GM19395 (cell line): Measurements from ENCODE around the gene TRIM29.

Experiments
- ATAC-seq: cut with Tn5 transposase; IDR thresholded peaks from one replicate; pipeline ENCODE4 v1.9.1; 2021; ENCODE audit warnings: mild to moderate bottlenecking, moderate library complexity; ENCODE audit not compliant: unreplicated experiment

Gene TRIM29

GRCh38 chr11:120141113-120141767, 3.3 kb upstream of the TRIM29 start:
- no peak for ATAC-seq

- no peak for ATAC-seq
Measured at GRCh38 chr11:120139316-120140069, 1.6 kb upstream of the TRIM29 start.

- ATAC-seq = no peak
Measured at GRCh38 chr11:120137187-120137610, 714 bp downstream of the TRIM29 start.

GRCh38 chr11:120136356-120136755, 1.6 kb downstream of the TRIM29 start:
- no peak for ATAC-seq

- no peak for ATAC-seq
Measured at GRCh38 chr11:120135838-120136237, 2.1 kb downstream of the TRIM29 start.

- ATAC-seq = no peak
Measured at GRCh38 chr11:120134931-120135228, 3.0 kb downstream of the TRIM29 start.

- ATAC-seq = no peak
Measured at GRCh38 chr11:120134106-120134930, 3.6 kb downstream of the TRIM29 start.

- no peak for ATAC-seq
Measured at GRCh38 chr11:120133216-120134105, 4.5 kb downstream of the TRIM29 start.

- ATAC-seq = no peak
Measured at GRCh38 chr11:120132645-120133185, 5.2 kb downstream of the TRIM29 start.

GRCh38 chr11:120131941-120132644, 5.8 kb downstream of the TRIM29 start:
- ATAC-seq = no peak

GRCh38 chr11:120130991-120131760, 6.7 kb downstream of the TRIM29 start:
- ATAC-seq = no peak

- no peak for ATAC-seq
Measured at GRCh38 chr11:120130176-120130980, 7.5 kb downstream of the TRIM29 start.

GRCh38 chr11:120129570-120129969, 8.3 kb downstream of the TRIM29 start:
- ATAC-seq = no peak

- no peak for ATAC-seq
Measured at GRCh38 chr11:120128392-120129119, 9.4 kb downstream of the TRIM29 start.

- no peak for ATAC-seq
Measured at GRCh38 chr11:120127236-120127635, 10.7 kb downstream of the TRIM29 start.

GRCh38 chr11:120126620-120127019, 11.3 kb downstream of the TRIM29 start:
- ATAC-seq = no peak

- no peak for ATAC-seq
Measured at GRCh38 chr11:120125509-120125908, 12.4 kb downstream of the TRIM29 start.

GRCh38 chr11:120125024-120125423, 12.9 kb downstream of the TRIM29 start:
- no peak for ATAC-seq
